Prostate gland (tissue), 2 donors: ENCODE data around the gene SFSWAP. TPM values are rescaled to one million over a fixed set of nuclear protein-coding genes. Genes with fewer than 3 reads are reported as not detected.
A peak's percentile ranks its signal among the peaks of the same experiment; 100 is the strongest.
"Not testable (repeated sequence)": the region's sequence is repeated elsewhere in the genome, so short reads cannot be mapped to it uniquely, and the experiment has no call there.

Experiments used
- DNase-seq: peaks from one replicate; pipeline ENCODE4 v3.0.0-alpha.2; 2019; ENCODE audit warnings: low spot score
- H3K27ac ChIP-seq, 2 donors: fragments of 200-600 bp; sonication (generic); 2 replicates each; pipeline ENCODE4 v1.5.1; 2017 to 2019
- H3K27me3 ChIP-seq: fragments of 200-600 bp; sonication (generic); replicated peaks from 2 replicates; pipeline ENCODE4 v1.5.1; 2019; ENCODE audit not compliant: insufficient read depth
- H3K36me3 ChIP-seq, 2 donors: fragments of 200-600 bp; sonication (generic); 1 replicate in 1 of 2; 2 replicates in 1 of 2; pipeline versions ENCODE4 v1.5.1 to v1.8.1; 2017 to 2019
- H3K4me1 ChIP-seq: fragments of 200-600 bp; sonication (generic); replicated peaks from 2 replicates; pipeline ENCODE4 v1.5.1; 2019
- H3K4me3 ChIP-seq, 2 donors: fragments of 200-600 bp; sonication (generic); 2 replicates each; pipeline ENCODE4 v1.5.1; 2017 to 2019
- H3K9me3 ChIP-seq: fragments of 200-600 bp; sonication (generic); 2 replicates; pipeline ENCODE4 v1.5.1; 2017
- CTCF ChIP-seq, 4 experiments: fragments of 200-600 bp in 2 of 4; fragments of 450-650 bp in 2 of 4; sonication (generic) in 2 of 4; IDR thresholded peaks; 1 replicate in 3 of 4; 2 replicates in 1 of 4; pipeline ENCODE4 v1.5.1; 2016 to 2019; ENCODE audit warnings: antibody characterized with exemption in 4 of 4, mild to moderate bottlenecking in 2 of 4, moderate library complexity in 2 of 4
- POLR2A ChIP-seq: fragments of 450-650 bp; IDR thresholded peaks from one replicate; pipeline ENCODE4 v1.6.1; 2016; ENCODE audit warnings: antibody characterized with exemption, mild to moderate bottlenecking
- POLR2AphosphoS5 ChIP-seq: sonication (generic); formaldehyde crosslinking; IDR thresholded peaks from one replicate; pipeline ENCODE4 v1.6.1; 2017; ENCODE audit warnings: antibody characterized with exemption
- WGBS: methylation state at CpG from one replicate; pipeline ENCODE4 v1.1.5; 2018; 5-methylcytosine and 5-hydroxymethylcytosine counted together
- intact Hi-C: fragments of 100-400 bp; cut with DNase I; formaldehyde crosslinking; loops from one replicate; pipeline ENCODE4 v1.14.2; 2022
- total RNA-seq, 2 donors: library from RNA; depleted of rRNA; stranded (reverse); fragments of >200 nt; gene quantifications; one replicate each; pipeline ENCODE4 v1.1.0, GENCODE V29; 2016

SFSWAP gene
- 10 to 100 TPM; 24.5 to 53.9 TPM for total RNA-seq

- peak within 1 kb of the TSS; percentile 84 to 85 for H3K27ac ChIP-seq
- H3K27me3 ChIP-seq, result no peaks in the 10 kb centered on the region
- TF ChIP-seq POLR2AphosphoS5 (peak; percentile 95), CTCF (IDR thresholded peaks at IDR 0.05) (peak in 1 of 4 experiments; percentile 34), POLR2A (no peak)
- DNase-seq, result peak; percentile 51
- WGBS, result under 1% methylated on average over 90 of the region's 90 CpGs
- H3K36me3 ChIP-seq, result no peaks in the 10 kb centered on the region
- intact Hi-C loops, result no loop called here
- peak within 1 kb of the TSS; percentile 66 to 97 for H3K4me3 ChIP-seq
- H3K4me1 ChIP-seq, result peaks cover 11% of the 10 kb centered on the region
- H3K9me3 ChIP-seq, result no peaks in the 10 kb centered on the region
These were observed at the start of gene SFSWAP for GRCh38 chr12:131710464-131711457. Gene SFSWAP (plus strand): TSS chr12:131711090. CDS start chr12:131711230, 140 bp downstream.

GRCh38 chr12:131661170-131661985, 49.5 kb upstream of the SFSWAP start:
- H3K9me3 ChIP-seq, intact Hi-C loops, H3K4me3 ChIP-seq, H3K4me1 ChIP-seq, H3K27me3 ChIP-seq, H3K36me3 ChIP-seq, DNase-seq, H3K27ac ChIP-seq: not testable (repeated sequence)
- WGBS, result 45% methylated on average over 13 of the region's 78 CpGs

GRCh38 chr12:131661986-131662288, 49.0 kb upstream of the SFSWAP start:
- intact Hi-C loops, DNase-seq, H3K27ac ChIP-seq, H3K9me3 ChIP-seq, H3K4me1 ChIP-seq, H3K27me3 ChIP-seq, H3K4me3 ChIP-seq, H3K36me3 ChIP-seq: not testable (repeated sequence)
- WGBS, result no CpG with 5 or more reads among the region's 28 CpGs

GRCh38 chr12:131662346-131662745, 48.5 kb upstream of the SFSWAP start:
- intact Hi-C loops, H3K9me3 ChIP-seq, DNase-seq, H3K4me3 ChIP-seq, H3K27me3 ChIP-seq, H3K4me1 ChIP-seq, H3K36me3 ChIP-seq, H3K27ac ChIP-seq: not testable (repeated sequence)
- 77% methylated on average over 10 of the region's 10 CpGs for WGBS

- DNase-seq, H3K4me1 ChIP-seq, H3K27ac ChIP-seq, H3K36me3 ChIP-seq, H3K27me3 ChIP-seq, H3K9me3 ChIP-seq, intact Hi-C loops, H3K4me3 ChIP-seq: not testable (repeated sequence)
- 78% methylated on average over 17 of the region's 17 CpGs for WGBS
These were observed 45.2 kb upstream of the SFSWAP start for GRCh38 chr12:131665666-131666065.

GRCh38 chr12:131666486-131666885, 44.4 kb upstream of the SFSWAP start:
- DNase-seq, H3K27me3 ChIP-seq, H3K9me3 ChIP-seq, H3K4me1 ChIP-seq, H3K36me3 ChIP-seq, H3K4me3 ChIP-seq, intact Hi-C loops, H3K27ac ChIP-seq: not testable (repeated sequence)
- 89% methylated on average over 4 of the region's 12 CpGs for WGBS

DNA sequence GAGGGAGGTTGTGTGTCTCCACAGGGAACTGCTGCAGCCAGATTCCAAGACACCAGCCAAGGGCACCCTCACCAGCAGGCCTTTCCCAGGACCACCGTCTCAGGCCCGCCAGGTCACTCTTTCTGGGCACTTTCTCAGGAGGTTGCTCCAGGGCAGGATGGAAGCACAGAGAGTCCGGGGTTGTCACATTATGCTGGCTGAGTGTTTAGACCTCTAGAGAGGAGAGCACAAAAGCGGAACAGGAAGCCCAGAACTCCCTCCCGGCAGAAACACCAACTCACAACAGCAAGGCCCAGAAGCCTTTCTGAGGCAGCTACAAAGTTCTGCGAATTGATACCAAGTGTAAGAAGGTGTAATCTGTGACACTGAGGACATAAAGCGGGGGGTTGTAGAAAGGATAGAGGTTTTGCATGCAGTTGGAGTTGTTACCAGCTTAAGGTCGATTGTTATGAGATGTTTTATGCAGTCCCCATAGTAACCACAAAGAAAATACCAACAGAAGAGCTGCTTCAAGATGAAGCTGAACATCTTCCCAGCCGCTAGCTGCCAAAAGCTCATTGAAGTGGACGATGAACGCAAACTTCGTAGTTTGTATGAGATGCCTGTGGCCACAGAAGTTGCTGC, 43.8 kb upstream of the SFSWAP start:
- intact Hi-C loops, H3K4me3 ChIP-seq, H3K9me3 ChIP-seq, DNase-seq, H3K4me1 ChIP-seq, H3K36me3 ChIP-seq, H3K27me3 ChIP-seq, H3K27ac ChIP-seq: not testable (repeated sequence)
- WGBS, result 72% methylated on average over 12 of the region's 12 CpGs
